ENCODE results near the gene TIAM2. TPM values are rescaled to one million over a fixed set of nuclear protein-coding genes. Genes with fewer than 3 reads are reported as not detected.
A peak's percentile ranks its signal among the peaks of the same experiment; 100 is the strongest.
"Not testable (repeated sequence)": the region's sequence is repeated elsewhere in the genome, so short reads cannot be mapped to it uniquely, and the experiment has no call there.

The TIAM2 gene
- total RNA-seq, 6 donors from 2014 or later: 5.6 to 25.1 (median 7.7) TPM

- Histone ChIP-seq H3K9me3 (no peaks in the 10 kb centered on the region), H3K27ac (no peak overlapping the region), H3K27me3 (no peaks in the 10 kb centered on the region), H3K4me3 (no peak overlapping the region), H3K36me3 (no peaks in the 10 kb centered on the region), H3K4me1 (no peaks in the 10 kb centered on the region)
- TF ChIP-seq POLR2AphosphoS5 (IDR thresholded peaks at IDR 0.05) (no peak), POLR2A (IDR thresholded peaks at IDR 0.05) (no peak), CTCF (IDR thresholded peaks at IDR 0.05) (no peak), EP300 (IDR thresholded peaks at IDR 0.05) (no peak)
- ATAC-seq (ENCODE audit: low FRiP score in 2 of 2) (no peak), DNase-seq (no peak)
- 85 to 92% methylated on average over 4 of the region's 4 CpGs for WGBS, 2 donors
Measured at GRCh38 chr6:155227046-155227445, 231.9 kb downstream of the TIAM2 start.

- Histone ChIP-seq H3K4me3 (no peak overlapping the region), H3K27me3 (no peaks in the 10 kb centered on the region), H3K36me3 (no peaks in the 10 kb centered on the region), H3K27ac (no peak overlapping the region), H3K4me1 (no peaks in the 10 kb centered on the region), H3K9me3 (no peaks in the 10 kb centered on the region)
- 75 to 89% methylated on average over 13 of the region's 13 CpGs for WGBS, 2 donors
- ATAC-seq (ENCODE audit: low FRiP score in 2 of 2) (peak; percentile 35 to 36), DNase-seq (no peak)
- TF ChIP-seq CTCF (IDR thresholded peaks at IDR 0.05): no peak
- TF ChIP-seq EP300 (IDR thresholded peaks at IDR 0.05): no peak
- no peak for TF ChIP-seq POLR2A (IDR thresholded peaks at IDR 0.05)
- TF ChIP-seq POLR2AphosphoS5 (IDR thresholded peaks at IDR 0.05): no peak
Measured at GRCh38 chr6:155228546-155229166, 233.5 kb downstream of the TIAM2 start.

GRCh38 chr6:155230975-155231374 lies 235.9 kb downstream of the TIAM2 start:
- H3K36me3 ChIP-seq; DNase-seq; ATAC-seq (ENCODE audit: low FRiP score in 2 of 2); H3K27me3 ChIP-seq; H3K27ac ChIP-seq; H3K4me3 ChIP-seq; H3K9me3 ChIP-seq; H3K4me1 ChIP-seq: not testable (repeated sequence)
- 77 to 96% methylated on average over 4 of the region's 4 CpGs for WGBS, 2 donors

GRCh38 chr6:155232848-155233247 lies 237.7 kb downstream of the TIAM2 start:
- no peak overlapping the region for H3K27ac ChIP-seq
- WGBS, 2 donors: 78 to 94% methylated on average over 6 of the region's 6 CpGs
- DNase-seq (no peak), ATAC-seq (ENCODE audit: low FRiP score in 2 of 2) (no peak)
- H3K4me3 ChIP-seq: no peak overlapping the region
- H3K4me1 ChIP-seq: no peaks in the 10 kb centered on the region
- no peaks in the 10 kb centered on the region for H3K27me3 ChIP-seq
- no peaks in the 10 kb centered on the region for H3K9me3 ChIP-seq
- TF ChIP-seq EP300 (IDR thresholded peaks at IDR 0.05) (no peak), CTCF (IDR thresholded peaks at IDR 0.05) (no peak), POLR2A (IDR thresholded peaks at IDR 0.05) (no peak), POLR2AphosphoS5 (IDR thresholded peaks at IDR 0.05) (no peak)
- H3K36me3 ChIP-seq: no peaks in the 10 kb centered on the region

GRCh38 chr6:155234167-155234566 lies 239.1 kb downstream of the TIAM2 start:
- H3K27ac ChIP-seq: no peak overlapping the region
- WGBS, 2 donors: 84 to 93% methylated on average over 3 to 4 of the region's 4 CpGs
- H3K36me3 ChIP-seq: no peaks in the 10 kb centered on the region
- DNase-seq (no peak), ATAC-seq (ENCODE audit: low FRiP score in 2 of 2) (no peak)
- H3K9me3 ChIP-seq: no peaks in the 10 kb centered on the region
- H3K4me3 ChIP-seq: no peak overlapping the region
- TF ChIP-seq EP300 (IDR thresholded peaks at IDR 0.05) (no peak), CTCF (IDR thresholded peaks at IDR 0.05) (no peak), POLR2AphosphoS5 (IDR thresholded peaks at IDR 0.05) (no peak), POLR2A (IDR thresholded peaks at IDR 0.05) (no peak)
- H3K27me3 ChIP-seq: no peaks in the 10 kb centered on the region
- no peaks in the 10 kb centered on the region for H3K4me1 ChIP-seq

Measured in upper lobe of left lung (tissue), 6 donors.